Tibial artery (tissue), 4 donors: Measurements from ENCODE around the gene KRT14.
"Not testable (repeated sequence)": the region's sequence is repeated elsewhere in the genome, so short reads cannot be mapped to it uniquely, and the experiment has no call there.

Source experiments
- DNase-seq, 2 donors: peaks; one replicate each; pipeline ENCODE4 v3.0.0-alpha.2; 2019
- H3K27ac ChIP-seq, 2 donors: fragments of 200-600 bp; sonication (generic) in 1 of 2; 1 replicate in 1 of 2; 2 replicates in 1 of 2; pipeline ENCODE4 v1.5.1; 2018 to 2019; ENCODE audit warnings: mild to moderate bottlenecking in 1 of 2
- H3K27me3 ChIP-seq, 2 donors: fragments of 200-600 bp; sonication (generic) in 1 of 2; one replicate each; pipeline versions ENCODE4 v1.5.1 to v1.6.0; 2016 to 2019
- H3K36me3 ChIP-seq, 3 donors: fragments of 200-600 bp; sonication (generic) in 2 of 3; one replicate each; pipeline ENCODE4 v1.5.1; 2016 to 2019; ENCODE audit warnings: mild to moderate bottlenecking in 2 of 3
- H3K4me1 ChIP-seq, 4 donors: fragments of 200-600 bp; sonication (generic) in 2 of 4; 1 replicate in 3 of 4; 2 replicates in 1 of 4; pipeline ENCODE4 v1.5.1; 2016 to 2019
- H3K4me3 ChIP-seq, 2 donors: fragments of 200-600 bp; sonication (generic) in 1 of 2; 1 replicate in 1 of 2; 2 replicates in 1 of 2; pipeline ENCODE4 v1.5.1; 2018 to 2019; ENCODE audit warnings: mild to moderate bottlenecking in 2 of 2
- H3K9me3 ChIP-seq, 3 donors: fragments of 200-600 bp; sonication (generic) in 1 of 3; one replicate each; pipeline ENCODE4 v1.5.1; 2016 to 2019
- intact Hi-C: fragments of 100-400 bp; cut with DNase I; formaldehyde crosslinking; loops from one replicate; pipeline ENCODE4 v1.15.0; 2023; ENCODE audit warnings: low total_unique reads
- TF ChIP-seq, protein P1 (sequence below), 2 experiments: fragments of 200-600 bp in 1 of 2; fragments of 450-650 bp in 1 of 2; IDR thresholded peaks; one replicate each; pipeline ENCODE4 v1.5.1; 2017 to 2019; ENCODE audit warnings: antibody characterized with exemption in 2 of 2, mild to moderate bottlenecking in 1 of 2, moderate library complexity in 1 of 2

Gene KRT14

GRCh38 chr17:41583137-41584127 lies 3.3 kb downstream of the KRT14 start:
- Histone ChIP-seq H3K36me3 (no peaks in the 10 kb centered on the region), H3K9me3 (no peaks in the 10 kb centered on the region), H3K4me3 (no peak overlapping the region), H3K27ac (no peak overlapping the region), H3K4me1 (peaks cover 0 to 18% (median 3%) of the 10 kb centered on the region in 4 donors), H3K27me3 (peaks cover 0 to 6% of the 10 kb centered on the region in 2 donors)
- intact Hi-C loops: no loop called here
- TF ChIP-seq, protein P1, sequence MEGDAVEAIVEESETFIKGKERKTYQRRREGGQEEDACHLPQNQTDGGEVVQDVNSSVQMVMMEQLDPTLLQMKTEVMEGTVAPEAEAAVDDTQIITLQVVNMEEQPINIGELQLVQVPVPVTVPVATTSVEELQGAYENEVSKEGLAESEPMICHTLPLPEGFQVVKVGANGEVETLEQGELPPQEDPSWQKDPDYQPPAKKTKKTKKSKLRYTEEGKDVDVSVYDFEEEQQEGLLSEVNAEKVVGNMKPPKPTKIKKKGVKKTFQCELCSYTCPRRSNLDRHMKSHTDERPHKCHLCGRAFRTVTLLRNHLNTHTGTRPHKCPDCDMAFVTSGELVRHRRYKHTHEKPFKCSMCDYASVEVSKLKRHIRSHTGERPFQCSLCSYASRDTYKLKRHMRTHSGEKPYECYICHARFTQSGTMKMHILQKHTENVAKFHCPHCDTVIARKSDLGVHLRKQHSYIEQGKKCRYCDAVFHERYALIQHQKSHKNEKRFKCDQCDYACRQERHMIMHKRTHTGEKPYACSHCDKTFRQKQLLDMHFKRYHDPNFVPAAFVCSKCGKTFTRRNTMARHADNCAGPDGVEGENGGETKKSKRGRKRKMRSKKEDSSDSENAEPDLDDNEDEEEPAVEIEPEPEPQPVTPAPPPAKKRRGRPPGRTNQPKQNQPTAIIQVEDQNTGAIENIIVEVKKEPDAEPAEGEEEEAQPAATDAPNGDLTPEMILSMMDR (IDR thresholded peaks at IDR 0.05): no peak
- DNase-seq: no peak

DNA sequence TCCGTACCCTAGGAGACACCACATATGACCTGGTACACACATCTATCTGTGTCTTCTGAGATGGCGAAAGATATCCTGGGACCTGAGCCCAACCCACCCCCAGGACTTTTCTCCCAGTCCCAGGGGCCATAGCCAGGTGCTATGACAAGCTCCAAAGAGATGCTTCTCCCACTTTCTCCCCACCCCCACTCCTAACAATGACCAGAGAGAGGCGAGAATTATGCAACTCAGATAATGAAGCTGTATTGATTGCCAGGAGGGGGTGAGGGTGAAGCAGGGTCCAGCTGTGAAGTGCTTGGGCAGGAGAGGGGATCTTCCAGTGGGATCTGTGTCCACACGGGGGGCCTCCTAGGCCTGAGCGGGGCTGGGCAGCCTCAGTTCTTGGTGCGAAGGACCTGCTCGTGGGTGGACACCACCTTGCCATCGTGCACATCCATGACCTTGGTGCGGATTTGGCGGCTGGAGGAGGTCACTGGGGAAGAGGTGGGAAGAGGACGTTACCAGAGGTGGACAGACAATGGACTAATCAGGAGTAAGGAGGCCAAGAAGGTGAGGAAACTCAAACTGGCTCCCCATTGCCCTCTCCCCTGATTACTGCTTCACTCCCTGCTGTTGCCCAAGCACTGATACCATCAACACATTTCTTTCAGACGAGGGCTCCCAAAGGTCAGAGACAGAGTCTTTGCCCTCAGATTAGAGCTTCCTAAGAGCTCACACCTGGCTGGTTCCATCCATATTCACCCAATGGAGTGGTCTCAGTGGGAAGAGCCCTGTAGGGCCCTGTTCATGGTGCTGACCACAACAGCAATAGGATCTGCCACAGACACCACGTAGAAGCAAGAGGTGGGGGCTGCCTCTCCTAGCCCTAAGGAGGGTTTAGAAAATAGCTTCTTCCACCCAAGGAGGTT lies 4.4 kb downstream of the KRT14 start:
- H3K9me3 ChIP-seq, intact Hi-C loops, H3K36me3 ChIP-seq, H3K27ac ChIP-seq, DNase-seq, H3K4me3 ChIP-seq: not testable (repeated sequence)
- Histone ChIP-seq H3K4me1 (peaks cover 0 to 15% (median 0%) of the 10 kb centered on the region in 4 donors), H3K27me3 (peaks cover 0 to 13% of the 10 kb centered on the region in 2 donors)

- no peak for DNase-seq
- TF ChIP-seq, protein P1 (IDR thresholded peaks at IDR 0.05): no peak
- intact Hi-C loops: no loop called here
- Histone ChIP-seq H3K9me3 (no peaks in the 10 kb centered on the region), H3K27me3 (peaks cover 0 to 19% of the 10 kb centered on the region in 2 donors), H3K4me1 (peaks cover 0 to 15% (median 0%) of the 10 kb centered on the region in 4 donors), H3K36me3 (no peaks in the 10 kb centered on the region), H3K27ac (no peak overlapping the region), H3K4me3 (no peak overlapping the region)
These were observed 5.2 kb downstream of the KRT14 start for GRCh38 chr17:41581366-41582060.

GRCh38 chr17:41580687-41581365 lies 5.9 kb downstream of the KRT14 start:
- no peaks in the 10 kb centered on the region for H3K9me3 ChIP-seq
- no peak overlapping the region for H3K4me3 ChIP-seq
- intact Hi-C loops: no loop called here
- H3K27ac ChIP-seq: no peak overlapping the region
- DNase-seq: no peak
- no peaks in the 10 kb centered on the region for H3K36me3 ChIP-seq
- TF ChIP-seq, protein P1 (IDR thresholded peaks at IDR 0.05): no peak
- peaks cover 0 to 22% of the 10 kb centered on the region in 2 donors for H3K27me3 ChIP-seq
- peaks cover 0 to 15% (median 0%) of the 10 kb centered on the region in 4 donors for H3K4me1 ChIP-seq

DNA sequence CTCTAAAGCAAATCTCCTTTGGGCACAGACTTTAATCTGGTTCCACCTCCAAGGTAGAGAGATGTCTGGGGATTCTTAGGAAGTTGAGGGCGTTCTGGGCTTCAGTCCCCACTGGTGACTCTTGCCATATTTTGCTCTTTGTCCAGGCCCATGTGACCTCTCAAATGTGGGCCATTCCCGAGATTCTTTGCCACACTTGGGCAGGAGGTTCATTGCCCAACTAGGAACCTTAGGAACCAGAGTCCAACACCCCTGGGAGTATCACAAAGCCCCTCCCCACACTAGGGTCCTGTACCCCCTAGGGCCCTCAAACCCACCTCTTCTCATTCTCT lies 6.5 kb downstream of the KRT14 start:
- intact Hi-C loops: no loop called here
- H3K9me3 ChIP-seq: no peaks in the 10 kb centered on the region
- H3K27me3 ChIP-seq: peaks cover 0 to 26% of the 10 kb centered on the region in 2 donors
- no peaks in the 10 kb centered on the region for H3K36me3 ChIP-seq
- no peak for DNase-seq
- peaks cover 0 to 15% (median 0%) of the 10 kb centered on the region in 4 donors for H3K4me1 ChIP-seq
- no peak overlapping the region for H3K27ac ChIP-seq
- H3K4me3 ChIP-seq: no peak overlapping the region
- TF ChIP-seq, protein P1 (IDR thresholded peaks at IDR 0.05): no peak
